B cell (primary cell): ENCODE data around the gene KPNB1.

Experiments
- EZH2 ChIP-seq: IDR thresholded peaks from 2 replicates; pipeline ENCODE4 v1.6.1; 2012; ENCODE audit warnings: borderline replicate concordance, low read depth, mild to moderate bottlenecking, moderate library complexity, low read length; ENCODE audit not compliant: insufficient read depth, poor library complexity, severe bottlenecking
- TF ChIP-seq, protein P1 (sequence below): fragments of 200-600 bp; IDR thresholded peaks from one replicate; pipeline ENCODE4 v1.8.0; 2022; ENCODE audit warnings: antibody characterized with exemption, mild to moderate bottlenecking

GRCh38 chr17:47708312-47708863 is 58.7 kb downstream of the KPNB1 start:
- TF ChIP-seq, protein P1, sequence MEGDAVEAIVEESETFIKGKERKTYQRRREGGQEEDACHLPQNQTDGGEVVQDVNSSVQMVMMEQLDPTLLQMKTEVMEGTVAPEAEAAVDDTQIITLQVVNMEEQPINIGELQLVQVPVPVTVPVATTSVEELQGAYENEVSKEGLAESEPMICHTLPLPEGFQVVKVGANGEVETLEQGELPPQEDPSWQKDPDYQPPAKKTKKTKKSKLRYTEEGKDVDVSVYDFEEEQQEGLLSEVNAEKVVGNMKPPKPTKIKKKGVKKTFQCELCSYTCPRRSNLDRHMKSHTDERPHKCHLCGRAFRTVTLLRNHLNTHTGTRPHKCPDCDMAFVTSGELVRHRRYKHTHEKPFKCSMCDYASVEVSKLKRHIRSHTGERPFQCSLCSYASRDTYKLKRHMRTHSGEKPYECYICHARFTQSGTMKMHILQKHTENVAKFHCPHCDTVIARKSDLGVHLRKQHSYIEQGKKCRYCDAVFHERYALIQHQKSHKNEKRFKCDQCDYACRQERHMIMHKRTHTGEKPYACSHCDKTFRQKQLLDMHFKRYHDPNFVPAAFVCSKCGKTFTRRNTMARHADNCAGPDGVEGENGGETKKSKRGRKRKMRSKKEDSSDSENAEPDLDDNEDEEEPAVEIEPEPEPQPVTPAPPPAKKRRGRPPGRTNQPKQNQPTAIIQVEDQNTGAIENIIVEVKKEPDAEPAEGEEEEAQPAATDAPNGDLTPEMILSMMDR: no peak
- TF ChIP-seq EZH2: no peak
